ENCODE results near the gene ATP13A4.

DNA sequence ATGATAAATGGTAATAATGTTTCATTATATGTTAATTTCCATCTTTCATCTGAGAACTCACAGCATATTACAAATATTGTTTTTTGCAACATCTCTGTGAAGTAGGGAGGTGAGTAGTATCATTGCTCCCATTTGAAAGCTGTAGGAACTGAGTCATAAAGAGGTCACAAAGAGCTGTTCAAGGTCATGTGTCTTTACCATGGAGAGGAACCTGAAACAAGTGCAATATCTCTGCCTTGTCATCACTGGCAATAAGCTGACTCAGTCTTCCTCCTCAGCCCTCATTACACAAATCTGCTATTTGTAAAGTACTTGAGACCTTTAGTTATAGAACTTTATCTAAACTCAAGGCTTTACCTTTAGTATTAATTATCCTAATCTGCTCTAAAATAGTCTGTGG, 4.4 kb upstream of the ATP13A4 start:
- TF ChIP-seq SMC3 (IDR thresholded peaks at IDR 0.05; ENCODE audit: low read depth, low read length) (no peak), RAD21 (IDR thresholded peaks at IDR 0.05; ENCODE audit: low read length) (no peak), POLR2A (IDR thresholded peaks at IDR 0.05; ENCODE audit: low read depth, low read length) (no peak), CHD1 (IDR thresholded peaks at IDR 0.05; ENCODE audit: low read depth, low read length) (no peak), MXI1 (IDR thresholded peaks at IDR 0.05; ENCODE audit: borderline replicate concordance, low read depth, low read length) (no peak), RFX5 (IDR thresholded peaks at IDR 0.05; ENCODE audit: low read depth, low read length) (no peak), RCOR1 (IDR thresholded peaks at IDR 0.05; ENCODE audit: insufficient replicate concordance, low read length) (no peak), MAZ (IDR thresholded peaks at IDR 0.05; ENCODE audit: borderline replicate concordance, low read depth, low read length) (no peak), MAFK (IDR thresholded peaks at IDR 0.05; ENCODE audit: low read depth, low read length) (no peak)
- TF ChIP-seq, protein P1, sequence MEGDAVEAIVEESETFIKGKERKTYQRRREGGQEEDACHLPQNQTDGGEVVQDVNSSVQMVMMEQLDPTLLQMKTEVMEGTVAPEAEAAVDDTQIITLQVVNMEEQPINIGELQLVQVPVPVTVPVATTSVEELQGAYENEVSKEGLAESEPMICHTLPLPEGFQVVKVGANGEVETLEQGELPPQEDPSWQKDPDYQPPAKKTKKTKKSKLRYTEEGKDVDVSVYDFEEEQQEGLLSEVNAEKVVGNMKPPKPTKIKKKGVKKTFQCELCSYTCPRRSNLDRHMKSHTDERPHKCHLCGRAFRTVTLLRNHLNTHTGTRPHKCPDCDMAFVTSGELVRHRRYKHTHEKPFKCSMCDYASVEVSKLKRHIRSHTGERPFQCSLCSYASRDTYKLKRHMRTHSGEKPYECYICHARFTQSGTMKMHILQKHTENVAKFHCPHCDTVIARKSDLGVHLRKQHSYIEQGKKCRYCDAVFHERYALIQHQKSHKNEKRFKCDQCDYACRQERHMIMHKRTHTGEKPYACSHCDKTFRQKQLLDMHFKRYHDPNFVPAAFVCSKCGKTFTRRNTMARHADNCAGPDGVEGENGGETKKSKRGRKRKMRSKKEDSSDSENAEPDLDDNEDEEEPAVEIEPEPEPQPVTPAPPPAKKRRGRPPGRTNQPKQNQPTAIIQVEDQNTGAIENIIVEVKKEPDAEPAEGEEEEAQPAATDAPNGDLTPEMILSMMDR (conservative IDR thresholded peaks at IDR 0.05; ENCODE audit: low read depth, low read length), result no peak
- TF ChIP-seq, protein P2, sequence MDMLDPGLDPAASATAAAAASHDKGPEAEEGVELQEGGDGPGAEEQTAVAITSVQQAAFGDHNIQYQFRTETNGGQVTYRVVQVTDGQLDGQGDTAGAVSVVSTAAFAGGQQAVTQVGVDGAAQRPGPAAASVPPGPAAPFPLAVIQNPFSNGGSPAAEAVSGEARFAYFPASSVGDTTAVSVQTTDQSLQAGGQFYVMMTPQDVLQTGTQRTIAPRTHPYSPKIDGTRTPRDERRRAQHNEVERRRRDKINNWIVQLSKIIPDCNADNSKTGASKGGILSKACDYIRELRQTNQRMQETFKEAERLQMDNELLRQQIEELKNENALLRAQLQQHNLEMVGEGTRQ (IDR thresholded peaks at IDR 0.05; ENCODE audit: low read depth, low read length), result no peak

Measured in IMR-90 (cell line).